Activated naive CD4-positive, alpha-beta T cell treated with Interleukin-2 at 50 U/mL for 16 hours (primary cell): Measurements from ENCODE around the gene ADGRV1.
"Not testable (repeated sequence)": the region's sequence is repeated elsewhere in the genome, so short reads cannot be mapped to it uniquely, and the experiment has no call there.

Experiments used
- DNase-seq: peaks from one replicate; pipeline ENCODE4 v3.0.0-alpha.2; 2020

Gene ADGRV1

DNA sequence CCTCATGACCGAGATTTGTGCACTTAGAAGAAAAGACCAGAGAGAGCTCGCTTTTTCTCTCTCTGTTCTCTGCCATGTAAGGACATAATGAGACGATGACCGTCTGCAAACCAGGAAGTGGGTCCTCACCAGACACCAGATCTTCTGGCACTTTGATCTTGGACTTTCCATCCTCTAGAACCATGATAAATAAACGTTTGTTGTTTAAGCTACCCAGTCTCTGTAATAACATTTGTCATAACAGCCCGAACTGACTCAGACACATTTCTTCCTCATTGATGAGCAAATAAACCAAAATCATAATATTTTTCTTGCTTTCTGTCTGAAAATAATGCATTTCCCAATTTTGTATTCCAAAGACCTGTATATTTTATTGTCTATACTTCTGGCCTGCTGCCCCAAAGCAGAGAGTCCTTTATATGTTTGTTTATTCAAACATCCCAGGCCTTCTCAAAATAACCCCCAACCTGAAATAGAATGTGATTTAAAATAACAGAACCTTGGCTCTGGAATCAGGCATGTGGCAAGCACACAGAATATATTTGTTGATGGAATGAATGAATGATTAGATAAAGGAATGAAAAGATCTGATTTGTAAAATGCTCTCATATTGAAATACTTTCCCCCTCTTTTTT is 396.5 kb downstream of the ADGRV1 start:
- DNase-seq, result no peak

DNA sequence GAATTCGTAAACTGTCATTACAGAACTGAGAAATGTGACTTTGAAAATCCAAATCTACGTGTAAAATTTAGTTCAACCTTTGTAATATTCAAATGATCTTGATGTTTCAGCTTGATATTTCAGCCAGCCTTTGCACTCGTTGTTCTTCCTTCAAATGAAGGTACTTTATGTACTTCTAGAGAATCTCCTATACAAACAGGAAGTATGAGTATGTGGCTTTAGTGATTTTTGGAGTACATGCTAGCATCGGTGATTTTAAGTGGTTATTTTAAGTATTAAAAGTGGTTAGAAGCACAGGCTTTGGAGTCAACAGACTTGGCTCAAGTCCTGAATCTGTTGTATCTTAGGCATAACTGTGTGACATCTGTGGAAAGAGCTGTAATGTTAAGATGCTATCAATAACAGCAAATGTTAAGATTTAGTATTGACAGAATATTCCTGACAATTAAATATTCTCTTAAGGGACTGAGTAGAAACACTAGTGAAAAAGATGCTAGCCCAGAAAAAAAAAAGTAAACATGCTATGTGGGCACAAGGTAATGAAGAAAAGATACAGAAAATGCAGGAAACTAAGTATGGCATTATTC is 398.0 kb downstream of the ADGRV1 start:
- no peak for DNase-seq

DNA sequence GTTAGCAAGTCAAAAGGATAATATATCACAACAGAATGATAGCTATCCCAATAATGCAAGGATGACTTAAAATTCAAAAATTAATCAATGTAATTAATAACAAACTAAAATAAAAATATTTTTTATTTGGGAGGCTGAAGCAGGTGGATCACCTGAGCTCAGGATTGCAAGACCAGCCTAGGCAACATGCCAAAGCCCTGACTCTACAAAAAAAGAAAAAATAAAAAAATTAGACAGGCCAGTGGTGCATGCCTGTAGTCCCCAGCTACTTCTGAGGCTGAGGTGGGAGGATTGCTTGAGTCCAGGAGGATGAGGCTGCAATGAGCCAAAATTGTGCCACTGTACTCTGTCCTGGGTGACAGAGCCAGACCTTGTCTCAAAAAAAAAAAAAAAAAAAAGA is 399.3 kb downstream of the ADGRV1 start:
- DNase-seq, result no peak

DNA sequence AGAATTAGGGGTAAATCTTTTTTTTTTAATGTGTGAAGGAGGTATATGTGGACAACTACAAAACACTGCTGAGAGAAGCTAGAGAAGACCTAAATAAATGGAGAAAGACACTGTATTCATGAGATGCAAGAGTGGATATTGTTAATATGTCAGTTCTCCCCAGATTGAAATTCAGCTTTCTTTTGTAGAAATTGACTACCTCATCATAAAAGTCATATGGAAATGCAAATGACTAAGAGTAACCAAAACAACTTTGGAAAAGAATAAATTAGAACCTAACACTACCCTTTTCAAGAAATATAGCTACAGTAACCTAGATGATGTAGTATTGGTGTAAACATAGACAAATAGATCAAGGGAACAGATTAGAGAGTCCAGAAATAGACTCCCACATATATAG is 400.7 kb downstream of the ADGRV1 start:
- no peak for DNase-seq

DNA sequence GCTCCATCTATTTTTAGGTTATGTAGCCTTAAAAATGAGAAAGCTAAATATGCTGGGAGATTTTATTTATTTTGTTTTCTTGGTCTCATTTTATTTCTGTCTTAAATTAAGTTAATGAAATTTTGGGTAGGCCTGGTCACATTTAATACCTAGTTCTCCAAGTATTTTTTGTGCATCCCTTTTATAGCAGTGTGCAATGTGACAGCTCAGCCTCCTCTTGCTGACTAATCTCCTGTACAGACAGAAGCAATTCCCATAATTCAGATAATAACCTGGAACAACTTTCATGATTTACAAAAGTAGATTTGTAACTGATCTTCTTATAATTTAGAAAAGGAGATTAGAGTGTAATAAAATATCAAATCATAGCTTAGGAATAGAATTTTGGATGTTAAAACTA is 403.9 kb downstream of the ADGRV1 start:
- DNase-seq, result no peak

DNA sequence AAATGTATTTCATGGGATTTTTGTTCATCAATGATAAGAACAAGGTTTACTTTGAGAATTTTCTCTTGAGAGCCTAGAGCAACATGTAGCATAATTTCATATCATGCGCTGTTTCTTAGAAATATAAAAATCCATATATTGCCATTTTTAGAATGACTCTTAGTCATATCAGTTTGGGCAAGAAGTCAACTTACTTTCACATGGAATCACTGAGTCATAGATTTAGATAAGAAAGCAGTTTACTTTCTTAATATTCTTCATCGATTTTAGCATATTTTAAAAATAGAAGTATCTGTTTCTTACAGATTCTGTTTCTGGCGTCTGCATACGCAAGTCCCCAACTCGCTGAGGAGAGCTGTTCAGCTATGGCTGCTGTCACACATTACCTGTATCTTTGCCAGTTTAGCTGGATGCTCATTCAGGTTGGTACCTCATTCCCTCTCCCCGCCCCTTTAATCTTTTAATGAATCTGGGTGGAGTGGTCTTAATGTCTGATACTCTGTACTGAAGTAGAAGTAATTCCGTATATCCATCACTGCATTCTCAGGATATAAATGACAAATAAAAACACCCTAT is 406.6 kb downstream of the ADGRV1 start:
- no peak for DNase-seq

DNA sequence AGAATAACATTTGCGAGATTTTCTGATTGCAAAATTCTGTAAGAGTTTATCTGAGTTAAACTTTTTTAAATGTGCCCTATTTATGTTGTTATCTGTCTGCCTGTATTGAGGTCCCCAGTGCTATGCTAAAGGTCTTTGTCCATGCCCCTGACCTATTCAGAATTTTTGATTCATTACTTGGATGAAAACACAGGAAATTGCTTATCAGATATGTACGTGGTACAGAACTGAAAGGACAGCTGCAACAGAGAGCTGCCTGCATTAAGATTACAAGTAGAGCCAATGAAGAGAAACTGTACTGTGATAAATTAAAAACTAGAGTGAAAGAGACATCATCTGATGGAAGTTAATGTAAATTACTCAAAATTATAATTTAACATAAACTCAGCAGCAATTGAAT is 408.8 kb downstream of the ADGRV1 start:
- DNase-seq, result no peak

DNA sequence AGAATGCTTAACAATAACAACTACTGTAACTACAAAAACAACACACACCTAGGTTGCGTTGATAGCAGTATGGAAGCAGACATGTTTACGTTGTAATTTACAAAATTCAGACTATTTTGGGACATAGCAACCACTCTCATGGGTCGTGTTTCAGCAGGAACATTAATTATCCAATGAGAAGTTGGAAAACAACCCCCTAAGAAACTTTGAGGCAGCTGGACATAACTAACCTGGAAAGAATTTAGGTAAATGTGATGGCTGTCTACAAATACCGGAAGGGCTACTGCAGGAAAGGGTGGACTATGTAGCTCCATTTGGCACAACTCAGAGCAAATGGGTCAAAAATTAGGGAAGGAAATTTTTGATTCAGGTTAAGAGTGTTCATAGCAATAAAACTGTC is 409.3 kb downstream of the ADGRV1 start:
- DNase-seq, result no peak

DNA sequence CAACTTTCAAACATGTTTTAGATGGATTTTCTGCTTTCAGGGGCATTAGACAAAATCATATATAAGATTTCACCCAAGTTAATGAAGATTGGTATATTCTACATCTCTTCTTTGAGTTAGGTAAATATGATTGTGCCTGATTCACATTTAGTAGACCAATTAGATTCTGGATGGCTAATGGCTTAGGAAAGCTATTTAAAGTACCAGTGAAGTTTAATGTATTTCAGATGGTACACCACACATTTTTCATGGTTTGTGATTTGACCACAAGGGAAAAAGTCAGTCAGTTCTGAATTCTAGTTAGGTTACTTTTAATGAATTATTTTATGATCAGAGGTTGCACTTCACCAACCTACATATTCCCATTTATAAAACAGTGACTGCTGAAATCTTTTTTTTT is 409.7 kb downstream of the ADGRV1 start:
- DNase-seq, result no peak

DNA sequence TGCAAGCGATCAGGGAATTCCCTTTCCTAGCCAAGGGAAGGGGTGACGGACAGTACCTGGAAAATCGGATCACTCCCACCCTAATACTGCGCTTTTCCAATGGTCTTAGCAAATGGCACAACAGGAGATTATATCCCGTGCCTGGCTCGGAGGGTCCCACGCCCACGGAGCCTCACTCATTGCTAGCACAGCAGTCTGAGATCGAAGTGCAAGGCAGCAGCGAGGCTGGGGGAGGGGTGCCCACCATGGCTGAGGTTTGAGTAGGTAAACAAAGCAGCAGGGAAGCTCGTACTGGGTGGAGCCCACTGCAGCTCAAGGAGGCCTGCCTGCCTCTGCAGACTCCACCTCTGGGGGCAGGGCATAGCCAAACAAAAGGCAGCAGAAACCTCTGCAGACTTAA is 411.3 kb downstream of the ADGRV1 start:
- DNase-seq, result not testable (repeated sequence)

DNA sequence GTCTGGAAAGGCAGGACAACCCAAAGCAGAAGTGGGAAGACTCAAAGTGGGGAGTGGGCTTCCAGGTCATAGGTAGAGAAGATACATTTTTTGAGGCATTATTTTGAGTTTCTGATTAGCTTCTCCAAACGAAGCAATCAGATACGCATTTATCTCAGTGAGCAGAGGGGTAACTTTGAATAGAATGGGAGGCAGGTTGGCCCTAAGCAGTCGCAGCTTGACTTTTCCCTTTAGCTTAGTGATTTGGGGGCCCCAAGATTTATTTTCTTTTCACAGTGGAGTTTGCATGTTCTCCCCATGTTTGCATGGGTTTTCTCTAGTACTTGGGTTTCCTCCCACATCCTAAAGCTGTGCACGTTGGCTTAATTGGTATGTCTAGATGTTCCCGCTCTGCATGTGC is 422.6 kb downstream of the ADGRV1 start:
- DNase-seq, result no peak

DNA sequence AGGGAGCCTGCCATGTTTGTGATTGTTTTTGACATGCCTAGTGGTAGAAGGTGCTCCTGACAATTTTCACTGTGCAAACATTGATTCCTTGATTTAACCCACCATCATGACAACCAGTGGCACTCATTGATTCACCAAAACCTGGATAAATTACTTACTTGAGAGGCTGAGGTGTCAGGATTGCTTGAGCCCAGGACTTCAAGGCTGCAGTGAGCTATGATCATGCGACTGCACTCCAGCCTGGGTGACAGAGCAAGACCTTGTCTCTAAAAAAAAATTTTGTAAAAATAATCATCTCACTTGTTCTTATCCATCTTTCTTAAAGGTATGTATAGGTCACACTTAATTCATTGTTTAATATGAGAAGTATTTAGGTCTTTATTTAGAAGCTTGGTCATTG is 423.2 kb downstream of the ADGRV1 start:
- no peak for DNase-seq

DNA sequence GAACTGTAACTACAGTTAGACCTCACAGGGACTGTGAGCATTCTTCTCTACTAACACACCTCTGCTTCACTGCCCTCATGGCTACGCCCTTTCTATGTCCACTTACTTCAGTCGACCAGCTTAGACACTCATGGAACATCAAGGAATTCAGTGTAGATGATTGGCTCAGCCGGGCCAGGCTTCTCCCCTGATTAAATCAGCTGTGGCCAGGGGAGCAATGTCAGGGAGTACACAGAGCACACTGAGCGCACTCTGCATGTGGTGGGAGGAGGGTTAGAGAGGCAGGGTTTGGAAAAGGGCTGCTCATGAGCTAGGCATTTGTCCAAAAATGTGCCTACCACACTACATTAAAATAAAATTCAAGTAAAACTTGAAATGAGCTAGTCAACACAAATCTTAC is 424.0 kb downstream of the ADGRV1 start:
- DNase-seq, result no peak

DNA sequence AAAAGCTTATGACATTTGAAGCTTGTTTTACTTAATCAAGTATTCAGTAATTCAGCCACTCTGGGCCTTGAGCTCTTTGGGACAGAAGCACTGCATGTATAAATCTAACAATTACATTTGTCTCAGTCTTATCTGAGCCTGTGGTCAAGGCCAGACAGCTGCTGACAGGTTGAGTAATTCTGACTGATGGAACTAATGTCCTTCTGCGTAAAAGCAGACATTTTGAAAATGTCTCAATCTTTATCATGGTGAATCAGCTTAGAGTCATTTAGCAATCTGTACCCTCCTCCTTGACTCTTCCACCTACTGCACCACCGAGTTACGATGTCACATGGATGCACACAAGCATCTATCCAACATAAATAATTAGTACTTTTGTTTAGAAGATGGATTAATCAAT is 424.6 kb downstream of the ADGRV1 start:
- no peak for DNase-seq

DNA sequence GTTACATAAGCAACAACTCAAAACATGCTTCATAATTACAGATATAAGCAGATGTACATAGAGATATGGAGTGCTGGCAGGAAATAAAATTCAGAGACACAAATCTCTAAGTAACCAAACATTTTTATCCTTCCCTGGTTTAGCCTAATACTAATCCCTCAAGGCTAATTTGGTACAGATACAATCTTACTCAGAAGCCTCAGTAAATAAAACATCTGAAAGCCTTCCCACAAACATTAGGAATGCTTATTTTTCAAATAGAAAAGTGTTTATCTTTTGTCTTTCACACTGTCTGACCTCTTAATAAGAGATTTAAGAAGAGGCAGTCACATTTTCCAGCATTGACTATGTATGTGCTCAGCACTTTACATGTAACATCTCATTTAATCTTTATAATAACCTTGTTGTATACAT is 425.1 kb downstream of the ADGRV1 start:
- DNase-seq, result no peak

DNA sequence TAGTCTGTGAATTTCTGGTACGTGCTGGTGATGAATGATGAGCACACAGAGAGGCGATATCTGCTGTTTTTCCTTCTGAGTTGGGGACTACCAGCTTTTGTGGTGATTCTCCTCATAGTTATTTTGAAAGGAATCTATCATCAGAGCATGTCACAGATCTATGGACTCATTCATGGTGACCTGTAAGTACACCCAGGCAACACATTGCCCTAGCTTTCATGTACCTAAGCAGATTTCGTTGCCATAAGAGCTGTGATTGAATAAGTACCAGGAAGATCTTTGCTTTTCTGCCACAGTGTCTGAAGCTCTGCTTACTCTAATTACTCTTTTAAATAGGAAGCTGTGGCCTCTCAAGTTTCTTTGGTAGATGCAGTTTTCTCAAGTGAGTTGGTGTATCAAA is 426.7 kb downstream of the ADGRV1 start:
- no peak for DNase-seq

DNA sequence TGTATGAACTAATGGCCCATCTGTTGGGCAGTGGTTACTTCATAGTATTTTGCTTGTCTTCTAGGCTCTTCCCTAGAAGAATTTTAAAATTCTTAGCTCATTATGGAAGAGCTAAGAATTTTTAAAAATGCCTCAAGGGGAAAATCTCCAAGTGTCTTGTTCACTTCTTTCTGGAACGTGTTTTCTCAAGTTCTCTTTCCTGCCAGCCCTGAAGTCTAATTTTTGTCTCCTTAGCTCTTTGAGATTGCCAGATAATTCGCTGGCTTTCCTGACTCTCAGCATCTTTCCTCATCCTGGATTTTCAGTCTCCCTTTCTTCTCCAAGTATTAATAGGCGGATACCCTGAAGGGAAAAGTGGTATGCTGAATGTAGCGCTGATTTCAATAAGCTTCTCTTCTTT is 429.1 kb downstream of the ADGRV1 start:
- DNase-seq, result no peak

DNA sequence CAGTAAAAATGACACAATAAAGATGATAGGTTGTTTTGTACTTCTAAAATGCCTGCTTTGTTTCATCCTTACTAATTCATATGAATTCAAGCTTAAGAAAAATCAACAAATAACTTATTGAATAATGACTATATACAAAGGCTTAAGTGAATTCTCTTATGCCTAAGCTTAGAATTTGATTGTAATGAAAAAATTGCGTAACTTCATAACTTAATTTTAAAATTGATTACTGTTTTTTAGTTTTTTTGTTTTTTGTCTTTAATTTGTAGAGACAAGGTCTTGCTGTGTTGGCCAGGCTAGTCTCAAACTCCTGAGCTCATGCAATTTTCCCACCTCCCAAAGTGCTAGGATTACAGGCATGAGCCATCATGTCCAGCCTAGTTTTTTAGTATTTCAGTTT is 432.6 kb downstream of the ADGRV1 start:
- DNase-seq, result no peak

DNA sequence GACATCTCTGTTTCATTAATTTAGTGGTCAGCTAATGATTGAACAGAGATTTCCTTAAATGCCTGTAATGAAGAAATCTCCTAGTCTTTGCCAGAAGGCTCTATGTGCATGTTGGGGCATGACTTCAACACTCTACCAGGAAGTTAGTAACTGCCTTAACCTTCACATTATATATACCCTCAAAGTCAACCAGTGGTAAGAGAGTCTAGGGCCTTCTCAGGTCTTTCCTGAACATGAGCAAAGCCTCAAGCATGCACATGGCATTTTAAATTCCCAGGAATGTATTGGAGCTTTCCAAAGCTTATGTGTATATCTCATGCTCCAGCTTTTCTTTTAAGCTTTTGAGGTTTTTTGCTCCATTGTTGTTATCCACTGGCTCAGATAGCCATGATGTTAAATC is 436.2 kb downstream of the ADGRV1 start:
- DNase-seq, result no peak

DNA sequence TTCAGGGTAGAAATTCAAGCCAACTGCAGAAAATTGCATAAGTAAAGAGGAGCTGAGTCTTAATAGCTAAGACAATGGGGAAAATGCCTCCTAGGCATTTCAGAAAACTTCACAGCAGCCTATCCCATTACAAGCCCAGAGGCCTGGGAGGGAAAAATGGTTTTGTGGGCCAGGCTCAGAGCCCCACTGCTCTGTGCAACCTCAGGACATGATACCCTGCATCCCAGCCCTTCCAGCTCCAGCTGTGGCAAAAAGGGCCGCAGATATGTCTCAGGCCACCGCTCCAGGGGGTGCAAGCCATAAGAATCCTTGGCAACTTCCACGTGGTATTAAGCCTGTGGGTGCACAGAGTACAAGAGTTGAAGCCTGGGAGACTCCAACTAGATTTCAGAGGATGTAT is 437.5 kb downstream of the ADGRV1 start:
- DNase-seq, result no peak

DNA sequence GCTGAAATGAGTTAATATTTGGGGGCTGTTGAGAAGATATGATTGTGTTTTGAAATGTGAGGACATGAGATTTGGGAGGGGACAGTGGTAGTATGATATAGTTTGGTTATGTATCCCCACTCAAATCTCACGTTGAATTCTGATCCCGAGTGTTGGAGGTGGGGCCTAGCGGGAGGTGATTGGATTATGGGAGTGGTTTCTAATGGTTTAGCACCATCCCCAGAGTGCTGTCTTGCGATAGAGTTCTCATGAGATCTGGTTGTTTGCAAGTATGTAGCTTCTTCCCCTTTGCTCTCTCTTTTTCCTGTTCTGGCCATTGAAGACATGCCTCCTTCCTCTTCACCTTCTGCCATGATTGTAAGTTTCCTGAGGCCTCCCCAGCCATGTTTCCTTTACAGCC is 438.5 kb downstream of the ADGRV1 start:
- DNase-seq, result no peak

DNA sequence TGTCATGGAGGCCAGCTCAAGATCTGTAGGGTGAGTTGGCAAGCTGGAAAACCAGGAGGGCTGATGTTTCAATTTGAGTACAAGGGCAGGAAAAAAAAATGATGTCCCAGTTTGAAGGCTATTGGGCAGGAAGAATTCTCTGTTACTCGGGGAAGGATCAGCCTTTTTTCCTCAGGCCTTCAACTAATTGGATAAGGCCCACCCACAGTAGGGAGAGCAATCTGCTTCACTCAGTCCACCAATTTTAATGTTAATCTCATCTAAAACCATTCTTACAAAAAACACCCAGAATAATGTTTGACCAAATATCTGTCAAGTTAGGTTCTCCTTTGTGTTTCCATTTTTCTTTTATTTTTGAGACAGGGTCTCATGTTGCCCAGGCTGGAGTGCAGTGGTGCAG is 442.1 kb downstream of the ADGRV1 start:
- DNase-seq, result no peak

DNA sequence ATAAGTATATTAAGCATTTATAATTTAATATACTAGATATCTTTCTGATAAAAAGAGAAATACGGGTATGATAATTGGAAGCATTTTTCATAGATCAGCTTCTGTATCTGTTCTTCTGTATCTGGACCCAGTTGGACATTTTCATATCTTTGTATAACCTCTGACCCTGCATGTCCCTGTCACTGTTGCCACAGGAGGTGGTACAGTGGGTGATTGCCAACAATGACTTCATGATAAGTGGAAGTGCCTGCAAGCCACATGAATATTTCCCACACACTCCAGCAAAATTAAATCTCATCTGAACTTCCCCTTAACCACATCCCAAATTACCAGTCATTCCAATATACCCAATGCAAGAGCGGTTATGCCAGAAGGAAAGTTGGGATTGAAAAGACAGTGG is 448.1 kb downstream of the ADGRV1 start:
- DNase-seq, result no peak

DNA sequence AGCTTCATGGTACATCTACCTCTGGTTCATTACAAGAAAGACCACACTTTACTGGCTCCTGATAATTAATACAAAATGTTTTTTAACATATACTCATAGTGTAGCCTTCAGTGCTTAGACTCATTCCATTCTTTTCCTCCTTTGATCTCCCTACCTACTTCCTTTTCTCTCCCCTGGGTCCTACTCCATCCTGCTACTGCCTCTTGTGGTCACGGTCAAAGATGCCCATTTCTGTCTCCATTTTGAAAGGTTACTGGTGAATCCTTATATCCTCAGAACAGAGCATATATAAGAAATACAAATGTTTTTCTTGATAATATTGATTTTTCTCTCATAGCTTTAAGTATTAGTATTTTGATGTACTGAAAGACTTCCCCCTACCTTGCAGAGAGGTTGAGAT is 448.7 kb downstream of the ADGRV1 start:
- no peak for DNase-seq

DNA sequence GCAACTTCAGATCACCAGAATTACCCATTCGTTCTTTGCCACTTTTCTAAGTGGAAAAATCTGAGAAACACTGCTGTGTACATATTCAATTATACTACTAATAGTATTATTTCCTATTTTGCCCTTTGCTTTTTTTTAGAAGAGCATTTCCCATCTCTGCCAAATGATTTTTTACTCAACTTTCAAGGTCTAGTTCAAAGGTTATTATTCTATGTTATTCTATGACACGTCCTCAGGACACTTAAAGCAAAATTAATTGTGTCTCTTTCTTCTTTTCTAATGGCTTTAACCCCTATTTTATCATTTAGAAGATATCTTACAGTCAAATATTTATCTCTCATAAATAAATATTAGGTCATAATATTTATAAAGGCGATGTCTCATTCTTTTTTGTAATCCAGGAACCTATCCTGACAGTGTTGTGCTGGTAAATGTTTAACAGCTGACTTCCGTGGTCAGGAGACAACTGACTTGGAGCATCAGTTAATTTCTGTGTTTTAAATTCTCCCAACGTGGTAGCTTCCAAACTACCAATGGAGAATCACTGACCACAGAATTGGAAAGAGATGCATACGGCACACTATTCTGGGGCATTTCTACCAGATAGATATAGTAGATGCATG is 449.3 kb downstream of the ADGRV1 start:
- DNase-seq, result no peak
